ENCODE measurements around the gene NDUFAB1. TPM values are rescaled to one million over a fixed set of nuclear protein-coding genes. Genes with fewer than 3 reads are reported as not detected.
A peak's percentile ranks its signal among the peaks of the same experiment; 100 is the strongest.

NDUFAB1 gene
- total RNA-seq, 6 experiments from 2014 or later = 79.4 to 101 (median 89.0) TPM

DNA sequence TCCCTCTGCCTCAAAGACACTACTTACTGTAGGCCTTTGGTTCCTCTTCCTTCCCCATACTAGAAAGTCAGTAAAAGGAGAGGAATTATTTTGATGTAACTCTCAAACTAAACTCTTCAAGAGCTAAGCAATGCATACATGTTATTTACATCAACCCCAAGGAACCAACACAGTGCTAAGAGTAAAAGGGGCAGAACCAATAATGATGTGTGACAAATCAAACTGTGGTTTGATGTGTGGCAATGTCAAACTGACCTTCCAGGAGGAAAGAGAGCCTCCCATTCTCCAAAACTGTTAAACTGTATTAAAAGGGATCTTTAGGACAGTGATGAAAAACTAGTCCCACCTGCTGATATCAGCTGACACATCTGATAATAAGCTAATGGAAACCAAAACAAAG is 15.7 kb downstream of the NDUFAB1 start:
- H3K27me3 Mint-ChIP-seq (ENCODE audit: insufficient read depth) = no peaks in the 10 kb centered on the region
- no peak overlapping the region for H3K27ac Mint-ChIP-seq
- no peak for DNase-seq
- peaks cover 19% of the 10 kb centered on the region for H3K36me3 Mint-ChIP-seq (ENCODE audit: low read depth)
- TF ChIP-seq, protein P1, sequence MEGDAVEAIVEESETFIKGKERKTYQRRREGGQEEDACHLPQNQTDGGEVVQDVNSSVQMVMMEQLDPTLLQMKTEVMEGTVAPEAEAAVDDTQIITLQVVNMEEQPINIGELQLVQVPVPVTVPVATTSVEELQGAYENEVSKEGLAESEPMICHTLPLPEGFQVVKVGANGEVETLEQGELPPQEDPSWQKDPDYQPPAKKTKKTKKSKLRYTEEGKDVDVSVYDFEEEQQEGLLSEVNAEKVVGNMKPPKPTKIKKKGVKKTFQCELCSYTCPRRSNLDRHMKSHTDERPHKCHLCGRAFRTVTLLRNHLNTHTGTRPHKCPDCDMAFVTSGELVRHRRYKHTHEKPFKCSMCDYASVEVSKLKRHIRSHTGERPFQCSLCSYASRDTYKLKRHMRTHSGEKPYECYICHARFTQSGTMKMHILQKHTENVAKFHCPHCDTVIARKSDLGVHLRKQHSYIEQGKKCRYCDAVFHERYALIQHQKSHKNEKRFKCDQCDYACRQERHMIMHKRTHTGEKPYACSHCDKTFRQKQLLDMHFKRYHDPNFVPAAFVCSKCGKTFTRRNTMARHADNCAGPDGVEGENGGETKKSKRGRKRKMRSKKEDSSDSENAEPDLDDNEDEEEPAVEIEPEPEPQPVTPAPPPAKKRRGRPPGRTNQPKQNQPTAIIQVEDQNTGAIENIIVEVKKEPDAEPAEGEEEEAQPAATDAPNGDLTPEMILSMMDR (IDR thresholded peaks at IDR 0.05) = no peak
- no peaks in the 10 kb centered on the region for H3K9me3 Mint-ChIP-seq
- peaks cover 12% of the 10 kb centered on the region for H3K4me1 Mint-ChIP-seq (ENCODE audit: low read depth)
- H3K4me3 Mint-ChIP-seq = no peak overlapping the region

DNA sequence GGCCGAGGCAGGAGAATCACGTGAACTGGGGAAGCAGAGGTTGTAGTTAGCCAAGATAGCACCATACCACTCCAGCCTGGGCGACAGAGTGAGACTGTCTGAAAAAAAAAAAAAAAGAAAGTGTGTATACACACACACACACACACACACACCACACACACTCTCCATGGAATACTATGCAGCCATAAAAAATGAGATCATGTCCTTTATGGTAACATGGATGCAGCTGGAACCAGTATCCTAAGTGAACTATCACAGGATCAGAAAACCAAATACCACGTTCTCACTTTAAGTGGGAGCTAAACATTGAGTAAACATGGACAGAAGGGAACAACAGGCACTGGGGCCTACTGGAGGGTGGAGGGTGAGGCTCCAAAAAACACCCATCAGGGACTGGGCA is 16.7 kb downstream of the NDUFAB1 start:
- TF ChIP-seq, protein P1 (IDR thresholded peaks at IDR 0.05) = no peak
- Mint-ChIP-seq H3K36me3 (ENCODE audit: low read depth) (peaks cover 17% of the 10 kb centered on the region), H3K9me3 (no peaks in the 10 kb centered on the region), H3K4me1 (ENCODE audit: low read depth) (peaks cover 4% of the 10 kb centered on the region), H3K27ac (no peak overlapping the region), H3K27me3 (ENCODE audit: insufficient read depth) (no peaks in the 10 kb centered on the region; the same call in 1 of the 2 replicates), H3K4me3 (no peak overlapping the region)
- DNase-seq = no peak

DNA sequence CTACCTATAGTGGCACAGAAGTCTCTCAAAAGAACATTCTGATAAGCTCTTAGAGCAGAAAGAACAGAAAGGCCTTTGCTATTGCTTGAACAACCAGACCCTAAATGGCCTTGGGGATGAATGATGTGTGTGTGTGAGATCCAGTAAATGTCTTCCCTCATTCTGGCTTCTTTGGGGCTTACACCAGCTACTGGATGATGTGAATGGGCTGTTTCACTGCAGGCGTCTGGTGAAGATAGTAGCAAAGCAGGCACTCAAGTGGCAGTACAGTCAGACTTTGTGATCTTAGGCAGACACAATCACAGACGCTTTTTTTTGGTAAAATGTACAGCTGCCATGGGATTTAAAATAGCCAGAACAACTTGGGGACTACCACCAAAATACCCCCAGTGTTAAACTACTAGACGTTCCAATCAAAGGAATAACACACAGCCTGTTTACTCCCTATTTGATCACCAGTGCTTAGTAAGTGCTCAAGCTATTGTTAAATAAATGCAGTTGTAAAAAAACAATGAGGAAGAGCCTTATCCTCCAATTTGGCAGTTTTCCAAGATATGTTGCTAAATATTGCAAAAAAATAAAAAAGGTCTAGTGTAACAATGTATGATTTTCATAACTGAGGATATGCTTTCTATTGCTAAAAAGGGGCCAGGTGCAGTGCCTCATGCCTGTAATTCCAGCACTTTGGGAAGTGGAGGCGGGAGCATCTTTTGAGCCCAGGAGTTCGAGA is 17.9 kb downstream of the NDUFAB1 start:
- Mint-ChIP-seq H3K4me3 (no peak overlapping the region), H3K27me3 (ENCODE audit: insufficient read depth) (no peaks in the 10 kb centered on the region; the same call in 1 of the 2 replicates), H3K9me3 (no peaks in the 10 kb centered on the region), H3K27ac (peak overlapping the region; percentile 44; the same call in 1 of the 2 replicates), H3K36me3 (ENCODE audit: low read depth) (peaks cover 13% of the 10 kb centered on the region; the same call in 1 of the 2 replicates), H3K4me1 (ENCODE audit: low read depth) (no peaks in the 10 kb centered on the region; the same call in 1 of the 2 replicates)
- no peak for DNase-seq
- TF ChIP-seq, protein P1 (IDR thresholded peaks at IDR 0.05) = no peak

DNA sequence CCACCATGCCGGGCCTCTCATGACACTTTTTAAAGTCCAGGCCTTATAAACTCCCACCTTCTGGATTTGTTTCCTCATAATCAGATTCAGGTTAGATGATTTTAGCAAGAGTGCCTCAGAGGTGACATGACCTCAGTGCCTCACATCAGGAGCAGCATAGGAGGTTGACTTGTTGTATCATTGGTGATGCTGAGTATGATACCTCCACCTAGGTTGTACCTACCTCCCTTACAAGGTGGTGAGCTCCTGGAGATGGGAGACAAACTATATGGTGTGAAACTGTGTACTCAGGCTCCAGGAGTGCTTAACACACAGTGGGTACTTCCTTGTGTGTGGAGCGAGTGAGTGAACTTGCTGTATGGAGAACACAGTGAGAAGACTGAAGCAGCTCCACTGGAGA is 18.6 kb downstream of the NDUFAB1 start:
- peak overlapping the region; percentile 30; the same call in 1 of the 2 replicates for H3K27ac Mint-ChIP-seq
- peaks cover 13% of the 10 kb centered on the region; the same call in 1 of the 2 replicates for H3K36me3 Mint-ChIP-seq (ENCODE audit: low read depth)
- no peaks in the 10 kb centered on the region; the same call in 1 of the 2 replicates for H3K4me1 Mint-ChIP-seq (ENCODE audit: low read depth)
- no peak overlapping the region for H3K4me3 Mint-ChIP-seq
- TF ChIP-seq, protein P1 (IDR thresholded peaks at IDR 0.05) = no peak
- no peaks in the 10 kb centered on the region; the same call in 1 of the 2 replicates for H3K27me3 Mint-ChIP-seq (ENCODE audit: insufficient read depth)
- no peak for DNase-seq
- no peaks in the 10 kb centered on the region for H3K9me3 Mint-ChIP-seq

DNA sequence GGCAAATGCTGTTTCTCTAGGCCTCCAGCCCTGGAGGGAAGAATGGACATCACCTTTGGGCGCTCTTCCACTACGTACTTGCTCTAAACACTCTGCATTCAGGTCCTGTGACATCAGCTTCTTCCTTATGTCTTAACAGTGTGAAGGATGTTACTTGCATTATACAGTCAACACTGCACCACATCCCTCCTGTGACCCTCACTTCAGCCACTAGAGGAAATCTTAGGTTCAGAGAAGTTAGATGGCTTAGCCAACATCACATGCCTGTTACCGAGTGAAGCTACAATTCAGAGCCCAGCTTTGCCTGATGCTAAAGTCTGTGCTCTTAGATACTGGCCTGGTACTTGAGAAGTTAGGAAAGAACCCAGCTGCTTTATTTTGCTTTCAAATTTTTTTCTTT is 20.3 kb downstream of the NDUFAB1 start:
- Mint-ChIP-seq H3K4me3 (no peak overlapping the region), H3K9me3 (no peaks in the 10 kb centered on the region), H3K36me3 (ENCODE audit: low read depth) (peaks cover 18% of the 10 kb centered on the region), H3K27me3 (ENCODE audit: insufficient read depth) (no peaks in the 10 kb centered on the region; the same call in 1 of the 2 replicates), H3K27ac (no peak overlapping the region), H3K4me1 (ENCODE audit: low read depth) (no peaks in the 10 kb centered on the region; the same call in 1 of the 2 replicates)
- DNase-seq = peak; percentile 12
- TF ChIP-seq, protein P1 (IDR thresholded peaks at IDR 0.05) = no peak
